ENCODE data around the gene PDLIM1. TPM values are rescaled to one million over a fixed set of nuclear protein-coding genes. Genes with fewer than 3 reads are reported as not detected.

PDLIM1 gene
- total RNA-seq, 2 donors from 2014 or later = 109 to 140 TPM

DNA sequence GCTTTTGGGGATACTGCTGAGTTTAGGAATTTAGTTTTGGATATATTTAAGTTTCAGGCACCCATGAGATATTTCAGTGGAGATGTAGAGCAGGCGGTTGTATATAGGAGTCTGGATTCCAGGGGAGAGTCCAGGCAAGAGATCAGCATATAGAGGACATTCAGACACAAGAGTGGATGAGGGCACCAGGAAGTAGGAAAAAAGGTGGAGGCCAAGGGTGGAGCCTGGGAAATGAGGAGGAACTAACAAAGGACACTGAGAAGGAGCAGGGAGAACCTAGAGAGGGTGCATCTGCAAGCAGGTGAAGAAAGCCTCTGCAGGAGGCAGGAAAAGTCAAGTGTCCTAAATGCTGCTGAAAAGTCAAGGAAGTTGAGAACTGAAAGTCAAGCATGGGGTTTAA is 13.1 kb upstream of the PDLIM1 start:
- Histone ChIP-seq H3K27me3 (replicated peaks; ENCODE audit: insufficient read depth) (no peaks in the 10 kb centered on the region), H3K9me3 (no peaks in the 10 kb centered on the region), H3K4me1 (ENCODE audit: control insufficient read depth in 1 of 2, low read depth in 2 of 2) (peaks cover 0 to 9% of the 10 kb centered on the region in 2 donors), H3K27ac (no peak overlapping the region), H3K36me3 (no peaks in the 10 kb centered on the region), H3K4me3 (no peak overlapping the region)
- no peak for ATAC-seq (ENCODE audit: insufficient number of reproducible peaks, low FRiP score, low read depth)
- DNase-seq (ENCODE audit: low spot score) = no peak
- TF ChIP-seq, protein P1, sequence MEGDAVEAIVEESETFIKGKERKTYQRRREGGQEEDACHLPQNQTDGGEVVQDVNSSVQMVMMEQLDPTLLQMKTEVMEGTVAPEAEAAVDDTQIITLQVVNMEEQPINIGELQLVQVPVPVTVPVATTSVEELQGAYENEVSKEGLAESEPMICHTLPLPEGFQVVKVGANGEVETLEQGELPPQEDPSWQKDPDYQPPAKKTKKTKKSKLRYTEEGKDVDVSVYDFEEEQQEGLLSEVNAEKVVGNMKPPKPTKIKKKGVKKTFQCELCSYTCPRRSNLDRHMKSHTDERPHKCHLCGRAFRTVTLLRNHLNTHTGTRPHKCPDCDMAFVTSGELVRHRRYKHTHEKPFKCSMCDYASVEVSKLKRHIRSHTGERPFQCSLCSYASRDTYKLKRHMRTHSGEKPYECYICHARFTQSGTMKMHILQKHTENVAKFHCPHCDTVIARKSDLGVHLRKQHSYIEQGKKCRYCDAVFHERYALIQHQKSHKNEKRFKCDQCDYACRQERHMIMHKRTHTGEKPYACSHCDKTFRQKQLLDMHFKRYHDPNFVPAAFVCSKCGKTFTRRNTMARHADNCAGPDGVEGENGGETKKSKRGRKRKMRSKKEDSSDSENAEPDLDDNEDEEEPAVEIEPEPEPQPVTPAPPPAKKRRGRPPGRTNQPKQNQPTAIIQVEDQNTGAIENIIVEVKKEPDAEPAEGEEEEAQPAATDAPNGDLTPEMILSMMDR (IDR thresholded peaks at IDR 0.05) = no peak

DNA sequence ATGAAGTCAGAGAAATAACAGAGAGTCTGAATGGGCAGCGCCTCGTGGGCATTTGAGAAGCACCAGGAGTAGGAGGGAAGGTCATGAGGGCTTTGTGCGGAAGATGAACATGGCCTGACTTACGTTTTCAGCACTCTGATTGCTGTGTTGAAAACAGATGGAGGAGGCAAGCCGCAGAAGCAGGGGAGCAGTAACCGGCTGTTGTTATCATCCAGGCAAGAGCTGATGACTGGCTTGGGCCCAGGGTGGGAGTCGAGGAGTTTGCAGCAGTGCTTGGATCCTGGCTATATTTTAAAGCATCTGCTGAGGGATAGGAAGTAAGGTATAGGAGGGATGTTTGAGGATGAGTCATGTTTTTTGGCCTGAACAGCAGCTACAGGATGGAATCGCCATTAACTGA is 12.7 kb upstream of the PDLIM1 start:
- Histone ChIP-seq H3K27ac (no peak overlapping the region), H3K4me3 (no peak overlapping the region), H3K9me3 (no peaks in the 10 kb centered on the region), H3K4me1 (ENCODE audit: control insufficient read depth in 1 of 2, low read depth in 2 of 2) (peaks cover 0 to 6% of the 10 kb centered on the region in 2 donors), H3K36me3 (no peaks in the 10 kb centered on the region), H3K27me3 (replicated peaks; ENCODE audit: insufficient read depth) (no peaks in the 10 kb centered on the region)
- TF ChIP-seq, protein P1 (IDR thresholded peaks at IDR 0.05) = no peak
- ATAC-seq (ENCODE audit: insufficient number of reproducible peaks, low FRiP score, low read depth) (no peak), DNase-seq (ENCODE audit: low spot score) (no peak)

DNA sequence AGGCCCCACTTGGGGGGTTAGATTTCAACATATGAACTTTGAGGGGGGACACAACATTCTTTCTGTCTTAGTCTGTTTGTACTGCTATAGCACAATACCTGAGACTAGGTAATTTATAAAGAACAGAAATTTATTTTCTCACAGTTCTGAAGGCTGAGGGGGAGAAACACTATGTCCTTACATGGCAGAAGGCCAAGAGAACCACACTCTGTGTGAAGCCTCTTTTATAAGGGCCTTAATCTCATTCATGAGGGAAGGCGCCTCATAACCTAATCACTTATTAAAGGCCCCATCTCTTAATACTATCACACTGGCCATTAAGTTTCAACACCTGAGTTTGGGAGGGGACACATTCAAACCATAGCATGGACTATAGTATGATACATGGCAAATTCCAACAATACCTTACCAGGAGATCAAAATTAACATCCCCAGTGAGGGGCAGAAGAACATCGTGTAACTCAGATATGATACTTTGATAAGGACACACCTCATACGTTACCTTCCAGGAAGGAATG is 9.3 kb upstream of the PDLIM1 start:
- H3K27ac ChIP-seq = no peak overlapping the region
- H3K36me3 ChIP-seq = no peaks in the 10 kb centered on the region
- no peak for ATAC-seq (ENCODE audit: insufficient number of reproducible peaks, low FRiP score, low read depth)

DNA sequence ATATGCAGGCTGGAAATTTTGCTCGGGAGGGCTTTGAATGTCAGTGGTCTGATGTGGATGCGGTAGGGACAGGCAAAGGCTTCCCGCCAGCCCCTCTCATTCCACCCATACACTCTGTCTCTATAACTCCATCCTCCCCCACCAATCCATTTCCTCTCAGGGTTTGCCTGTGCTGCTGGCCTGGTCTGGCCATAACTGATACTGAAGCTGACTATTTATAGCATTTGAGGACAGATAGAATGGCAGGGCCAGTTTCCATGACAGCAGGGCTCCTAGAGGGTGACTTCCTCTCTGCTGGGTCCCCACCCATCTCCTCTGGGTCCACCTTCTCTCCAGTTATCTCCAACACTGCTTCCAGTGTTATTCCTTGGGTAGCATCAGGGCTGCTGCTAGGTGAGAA is 6.6 kb upstream of the PDLIM1 start:
- Histone ChIP-seq H3K9me3 (no peaks in the 10 kb centered on the region), H3K36me3 (no peaks in the 10 kb centered on the region), H3K4me1 (ENCODE audit: control insufficient read depth in 1 of 2, low read depth in 2 of 2) (peaks cover 0 to 13% of the 10 kb centered on the region in 2 donors), H3K4me3 (no peak overlapping the region), H3K27me3 (replicated peaks; ENCODE audit: insufficient read depth) (no peaks in the 10 kb centered on the region), H3K27ac (no peak overlapping the region)
- ATAC-seq (ENCODE audit: insufficient number of reproducible peaks, low FRiP score, low read depth) = no peak
- TF ChIP-seq, protein P1 (IDR thresholded peaks at IDR 0.05) = no peak
- DNase-seq (ENCODE audit: low spot score) = no peak

More for the DNA sequence above, 9.3 kb upstream of the PDLIM1 start:
- Histone ChIP-seq H3K4me1 (ENCODE audit: control insufficient read depth in 1 of 2, low read depth in 2 of 2) (peaks cover 0 to 4% of the 10 kb centered on the region in 2 donors), H3K9me3 (no peaks in the 10 kb centered on the region), H3K27me3 (replicated peaks; ENCODE audit: insufficient read depth) (no peaks in the 10 kb centered on the region), H3K4me3 (no peak overlapping the region)
- no peak for DNase-seq (ENCODE audit: low spot score)
- TF ChIP-seq, protein P1 (IDR thresholded peaks at IDR 0.05) = no peak

DNA sequence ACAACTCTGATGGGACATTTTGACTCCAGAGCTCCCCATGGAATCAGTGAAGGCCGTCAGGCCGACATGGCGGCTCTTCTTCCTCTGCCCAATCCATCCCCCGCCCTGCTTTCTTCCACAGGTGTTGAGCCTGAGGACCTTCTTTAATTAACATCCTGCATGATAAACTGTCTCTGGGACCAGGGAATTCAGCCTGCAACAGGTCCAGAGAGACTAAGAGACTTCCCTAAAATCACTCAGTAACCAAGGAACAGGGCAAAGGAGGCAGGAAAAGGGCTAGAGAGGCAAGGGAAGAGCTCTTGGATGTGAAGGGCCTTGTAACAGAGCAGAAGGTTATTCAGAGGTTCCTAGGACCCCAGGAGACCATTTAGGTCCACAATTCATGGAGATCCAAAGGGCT is 6.0 kb upstream of the PDLIM1 start:
- Histone ChIP-seq H3K4me1 (ENCODE audit: control insufficient read depth in 1 of 2, low read depth in 2 of 2) (peaks cover 0 to 13% of the 10 kb centered on the region in 2 donors), H3K27ac (no peak overlapping the region), H3K4me3 (no peak overlapping the region), H3K27me3 (replicated peaks; ENCODE audit: insufficient read depth) (no peaks in the 10 kb centered on the region), H3K9me3 (no peaks in the 10 kb centered on the region), H3K36me3 (no peaks in the 10 kb centered on the region)
- no peak for ATAC-seq (ENCODE audit: insufficient number of reproducible peaks, low FRiP score, low read depth)
- no peak for DNase-seq (ENCODE audit: low spot score)
- TF ChIP-seq, protein P1 (IDR thresholded peaks at IDR 0.05) = no peak

Data from thoracic aorta (tissue), 2 donors.